Cardiac muscle cell (in vitro differentiated cells and primary cell): ENCODE data around the gene CKAP5. TPM values are rescaled to one million over a fixed set of nuclear protein-coding genes. Genes with fewer than 3 reads are reported as not detected.

ENCODE experiments used
- DNase-seq, 2 donors: peaks; one replicate each; pipeline versions ENCODE4 v3.0.0 to v3.0.0-alpha.2; 2010 to 2017; ENCODE audit warnings: low read depth in 1 of 2, low spot score in 1 of 2
- H3K27ac ChIP-seq: fragments of 200-600 bp; sonication (generic); 2 replicates; pipeline ENCODE4 v1.5.1; 2016
- H3K27me3 ChIP-seq: fragments of 200-600 bp; sonication (generic); 2 replicates; pipeline ENCODE4 v1.6.0; 2016; ENCODE audit warnings: control low read depth
- H3K36me3 ChIP-seq: fragments of 200-600 bp; sonication (generic); 2 replicates; pipeline ENCODE4 v1.5.1; 2016; ENCODE audit warnings: control low read depth
- H3K4me1 ChIP-seq: fragments of 200-600 bp; sonication (generic); 2 replicates; pipeline ENCODE4 v1.8.1; 2017; ENCODE audit warnings: low read depth, mild to moderate bottlenecking, mixed run types
- H3K4me3 ChIP-seq: fragments of 200-600 bp; sonication (generic); 2 replicates; pipeline ENCODE4 v1.5.1; 2016; ENCODE audit warnings: mild to moderate bottlenecking
- H3K9me3 ChIP-seq: fragments of 200-600 bp; sonication (generic); 2 replicates; pipeline ENCODE4 v1.5.1; 2017; ENCODE audit warnings: low read depth, mild to moderate bottlenecking, control low read depth
- polyA plus RNA-seq: library from polyadenylated mRNA; unstranded; fragments of >200 nt; fragmentation: Nextera tagmentation; extraction: Ambion mirVana; gene quantifications from 2 replicates; pipeline ENCODE4 v1.2.1, GENCODE V29; 2016
- total RNA-seq: library from RNA; depleted of rRNA; stranded (reverse); fragments of >200 nt; gene quantifications from 2 replicates; pipeline ENCODE4 v1.2.3, GENCODE V29; 2016
- TF ChIP-seq, protein P1 (sequence below): IDR thresholded peaks from 2 replicates; pipeline ENCODE4 v1.5.1; 2012; ENCODE audit warnings: low read depth, mild to moderate bottlenecking, low read length

Gene CKAP5
- total and polyA plus RNA-seq, 2 experiments from 2014 or later = 38.1 to 122 TPM

DNA sequence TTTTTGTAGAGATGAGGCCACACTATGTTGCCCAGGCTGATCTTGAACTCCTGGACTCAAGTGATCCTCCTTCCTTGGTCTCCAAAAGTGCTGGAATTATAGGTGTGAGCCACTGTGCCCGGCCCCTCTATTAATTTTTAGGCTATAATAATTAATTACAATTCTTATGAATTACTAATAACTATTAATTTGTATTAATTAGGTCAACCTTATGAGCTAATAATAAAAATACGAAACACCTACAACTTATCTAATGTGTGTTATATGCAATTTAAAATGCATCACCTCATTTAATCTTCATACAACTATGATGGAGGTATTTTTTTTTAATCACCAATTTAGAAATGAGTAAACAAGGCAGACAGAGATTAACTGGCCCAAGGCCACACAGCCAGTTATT, 46.0 kb upstream of the CKAP5 start:
- Histone ChIP-seq H3K4me1 (no peaks in the 10 kb centered on the region), H3K27ac (no peak overlapping the region), H3K4me3 (no peak overlapping the region), H3K27me3 (no peaks in the 10 kb centered on the region), H3K9me3 (no peaks in the 10 kb centered on the region), H3K36me3 (peaks cover 24% of the 10 kb centered on the region)
- no peak for DNase-seq
- TF ChIP-seq, protein P1, sequence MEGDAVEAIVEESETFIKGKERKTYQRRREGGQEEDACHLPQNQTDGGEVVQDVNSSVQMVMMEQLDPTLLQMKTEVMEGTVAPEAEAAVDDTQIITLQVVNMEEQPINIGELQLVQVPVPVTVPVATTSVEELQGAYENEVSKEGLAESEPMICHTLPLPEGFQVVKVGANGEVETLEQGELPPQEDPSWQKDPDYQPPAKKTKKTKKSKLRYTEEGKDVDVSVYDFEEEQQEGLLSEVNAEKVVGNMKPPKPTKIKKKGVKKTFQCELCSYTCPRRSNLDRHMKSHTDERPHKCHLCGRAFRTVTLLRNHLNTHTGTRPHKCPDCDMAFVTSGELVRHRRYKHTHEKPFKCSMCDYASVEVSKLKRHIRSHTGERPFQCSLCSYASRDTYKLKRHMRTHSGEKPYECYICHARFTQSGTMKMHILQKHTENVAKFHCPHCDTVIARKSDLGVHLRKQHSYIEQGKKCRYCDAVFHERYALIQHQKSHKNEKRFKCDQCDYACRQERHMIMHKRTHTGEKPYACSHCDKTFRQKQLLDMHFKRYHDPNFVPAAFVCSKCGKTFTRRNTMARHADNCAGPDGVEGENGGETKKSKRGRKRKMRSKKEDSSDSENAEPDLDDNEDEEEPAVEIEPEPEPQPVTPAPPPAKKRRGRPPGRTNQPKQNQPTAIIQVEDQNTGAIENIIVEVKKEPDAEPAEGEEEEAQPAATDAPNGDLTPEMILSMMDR = no peak

DNA sequence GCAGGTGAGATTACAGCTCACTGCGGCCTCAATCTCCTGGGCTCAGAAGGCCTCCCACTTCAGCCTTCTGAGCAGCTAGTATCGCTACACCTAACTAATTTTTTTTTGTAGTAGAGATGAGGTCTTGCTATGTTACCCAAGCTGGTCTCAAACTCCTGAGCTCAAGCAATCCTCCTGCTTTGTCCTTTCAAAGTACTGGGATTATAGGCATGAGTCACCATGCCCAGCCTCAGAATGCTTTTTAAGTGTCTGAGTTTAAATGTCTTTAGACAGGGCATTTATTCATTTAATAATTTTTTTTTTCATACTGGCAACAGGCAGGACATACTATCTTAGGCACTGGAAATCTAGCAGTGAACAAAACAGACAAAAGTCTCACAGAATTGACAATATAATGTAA, 44.6 kb upstream of the CKAP5 start:
- Histone ChIP-seq H3K27ac (no peak overlapping the region), H3K4me3 (no peak overlapping the region)

DNA sequence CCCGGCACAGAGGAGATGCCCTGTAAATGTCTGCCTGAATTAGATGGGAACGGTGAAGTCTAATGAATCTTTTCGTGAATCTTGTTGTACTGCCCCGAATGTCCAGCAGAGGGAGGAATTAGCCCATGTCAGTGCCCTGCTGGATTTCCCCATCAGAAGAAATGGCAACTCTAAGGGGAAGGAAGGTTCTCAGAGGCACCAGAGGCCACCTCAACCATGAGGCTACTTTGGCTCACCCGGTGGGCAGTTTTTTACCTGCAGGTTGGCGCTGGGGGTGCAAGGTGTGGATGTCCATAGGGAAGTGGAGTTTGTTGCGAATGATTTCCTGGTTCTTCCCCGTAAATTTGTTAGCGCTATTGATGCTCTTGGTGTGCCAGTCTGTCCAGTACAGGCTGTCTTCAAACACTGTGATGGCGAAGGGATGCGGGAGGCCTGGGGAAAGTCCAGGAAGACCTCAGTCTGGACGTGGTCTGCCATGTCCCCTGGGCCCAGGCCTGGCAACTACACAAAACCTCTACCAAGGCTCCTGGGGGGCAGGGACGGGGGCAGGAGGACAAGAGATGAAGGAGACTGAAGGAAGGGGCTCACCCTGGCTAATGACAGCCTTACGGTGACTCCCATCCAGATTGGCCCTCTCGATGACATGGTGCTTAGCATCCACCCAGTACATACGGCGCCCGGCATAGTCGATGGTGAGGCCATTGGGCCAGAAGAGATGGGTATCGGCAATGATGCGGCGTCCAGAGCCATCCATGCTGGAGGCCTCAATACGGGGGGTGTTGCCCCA, 43.8 kb upstream of the CKAP5 start:
- Histone ChIP-seq H3K27me3 (no peaks in the 10 kb centered on the region), H3K4me3 (no peak overlapping the region), H3K4me1 (no peaks in the 10 kb centered on the region), H3K36me3 (peaks cover 31% of the 10 kb centered on the region), H3K27ac (no peak overlapping the region), H3K9me3 (no peaks in the 10 kb centered on the region)
- TF ChIP-seq, protein P1 = peak; percentile 85
- peak; percentile 81 to 82 for DNase-seq

More for the DNA sequence above, 44.6 kb upstream of the CKAP5 start:
- H3K9me3 ChIP-seq = no peaks in the 10 kb centered on the region
- H3K27me3 ChIP-seq = no peaks in the 10 kb centered on the region
- no peak for DNase-seq
- TF ChIP-seq, protein P1 = no peak
- no peaks in the 10 kb centered on the region for H3K4me1 ChIP-seq
- H3K36me3 ChIP-seq = peaks cover 28% of the 10 kb centered on the region

DNA sequence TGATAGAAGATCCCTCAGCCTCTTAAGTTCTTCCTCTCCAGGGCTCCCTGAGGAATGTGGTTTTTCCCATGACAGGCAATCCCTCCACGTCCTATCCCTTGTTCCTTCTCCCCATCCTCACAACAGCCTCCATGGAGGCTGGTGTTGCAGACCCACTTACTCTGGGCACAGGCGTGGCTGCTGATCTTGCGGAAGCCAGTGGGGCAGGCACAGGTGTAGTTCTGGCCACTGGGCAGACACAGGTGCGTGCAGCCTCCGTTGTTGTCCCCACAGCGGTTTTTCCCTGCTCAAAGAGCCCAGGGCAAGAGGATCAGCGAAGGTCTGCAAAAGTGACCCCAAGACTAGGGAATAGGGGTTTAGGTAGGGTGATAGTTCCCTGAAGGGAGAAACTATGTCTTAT, 43.2 kb upstream of the CKAP5 start:
- no peak for DNase-seq
- Histone ChIP-seq H3K27ac (no peak overlapping the region), H3K36me3 (peaks cover 28% of the 10 kb centered on the region), H3K4me3 (no peak overlapping the region), H3K4me1 (no peaks in the 10 kb centered on the region), H3K9me3 (no peaks in the 10 kb centered on the region), H3K27me3 (no peaks in the 10 kb centered on the region)
- TF ChIP-seq, protein P1 = no peak

DNA sequence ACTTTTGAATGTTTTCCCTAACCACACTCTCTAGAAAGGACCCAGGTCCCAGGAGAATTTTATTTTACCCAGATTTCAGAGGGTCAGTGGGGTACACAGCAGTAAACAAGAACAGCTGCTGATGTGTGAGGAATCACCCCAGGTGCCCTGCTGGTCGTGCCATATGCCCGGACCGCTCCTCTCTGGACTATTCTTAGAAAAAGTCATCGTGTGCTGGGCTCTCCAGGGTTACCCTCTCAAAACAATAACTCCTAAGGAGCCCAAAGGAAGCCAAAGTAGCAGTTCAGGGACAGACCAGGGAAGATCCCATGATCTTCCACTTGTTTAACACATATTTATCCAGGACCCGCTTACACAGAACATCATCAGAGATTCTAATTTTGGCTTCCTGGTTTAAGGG, 42.6 kb upstream of the CKAP5 start:
- Histone ChIP-seq H3K4me1 (no peaks in the 10 kb centered on the region), H3K27me3 (no peaks in the 10 kb centered on the region), H3K27ac (no peak overlapping the region), H3K4me3 (no peak overlapping the region), H3K9me3 (no peaks in the 10 kb centered on the region), H3K36me3 (peaks cover 31% of the 10 kb centered on the region)
- TF ChIP-seq, protein P1 = no peak
- DNase-seq = no peak
